HG03432 (cell line): ENCODE results near the gene HOMER2.
"Not testable (repeated sequence)": the region's sequence is repeated elsewhere in the genome, so short reads cannot be mapped to it uniquely, and the experiment has no call there.

ENCODE experiments used
- ATAC-seq: cut with Tn5 transposase; IDR thresholded peaks from one replicate; pipeline ENCODE4 v1.9.1; 2021; ENCODE audit warnings: mild to moderate bottlenecking, moderate library complexity; ENCODE audit not compliant: unreplicated experiment

HOMER2 gene

DNA sequence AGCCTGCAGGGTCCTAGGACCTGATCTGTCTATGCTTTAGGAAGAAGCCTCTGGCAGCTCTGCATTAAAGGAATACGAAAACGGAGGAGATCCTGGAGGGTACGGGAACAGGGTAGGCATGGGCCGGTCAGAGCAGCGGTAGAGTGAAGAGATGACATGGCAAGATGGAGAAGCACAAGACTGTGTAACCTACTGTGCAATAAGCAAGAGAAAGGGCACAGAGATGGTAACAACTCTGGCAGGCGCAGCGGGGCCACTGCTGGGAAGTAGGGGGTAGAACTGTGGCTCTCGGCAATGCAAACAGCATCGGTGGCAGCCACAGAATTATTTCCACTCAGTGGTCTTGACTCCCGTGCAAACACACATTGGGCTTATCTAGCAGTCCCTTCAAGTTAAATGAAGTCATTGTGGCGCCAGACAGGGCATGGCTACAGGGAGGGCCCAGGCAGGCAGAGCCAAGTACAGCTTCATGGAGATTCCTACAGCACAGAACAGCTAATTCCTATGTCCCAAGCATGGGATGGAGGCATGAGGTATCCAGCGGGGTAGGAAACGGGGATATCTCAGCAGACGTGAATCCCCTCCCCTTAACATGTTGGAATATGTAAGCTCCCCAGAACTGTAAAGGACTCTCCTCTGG, 114.3 kb downstream of the HOMER2 start:
- no peak for ATAC-seq

DNA sequence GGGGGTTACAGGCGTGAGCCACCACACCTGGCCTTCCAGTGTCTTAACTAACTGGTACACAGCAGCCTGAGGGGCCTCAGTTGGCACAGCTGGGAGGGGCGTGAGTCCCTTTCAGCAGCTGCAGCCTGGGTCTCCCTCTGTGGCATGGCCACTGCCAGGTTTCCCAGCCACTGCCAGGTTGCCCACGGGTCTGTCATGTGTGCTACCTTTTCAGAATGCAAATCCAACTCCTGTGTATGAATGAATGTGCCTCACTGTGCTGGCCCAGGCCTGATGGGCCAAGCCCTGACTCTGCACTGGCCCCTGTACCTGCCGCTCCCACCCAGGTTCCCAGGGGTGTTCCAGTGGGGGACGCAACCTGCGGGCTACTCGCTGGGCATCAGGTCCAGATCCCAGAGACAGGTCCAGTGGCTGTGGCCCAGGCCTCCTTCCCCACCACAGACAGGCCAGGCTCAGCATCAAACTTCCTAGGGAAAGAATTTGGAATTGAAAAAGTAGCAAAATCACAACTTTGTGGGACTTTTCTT, 117.1 kb downstream of the HOMER2 start:
- no peak for ATAC-seq

GRCh38 chr15:82833362-82833682, 119.2 kb downstream of the HOMER2 start:
- no peak for ATAC-seq

DNA sequence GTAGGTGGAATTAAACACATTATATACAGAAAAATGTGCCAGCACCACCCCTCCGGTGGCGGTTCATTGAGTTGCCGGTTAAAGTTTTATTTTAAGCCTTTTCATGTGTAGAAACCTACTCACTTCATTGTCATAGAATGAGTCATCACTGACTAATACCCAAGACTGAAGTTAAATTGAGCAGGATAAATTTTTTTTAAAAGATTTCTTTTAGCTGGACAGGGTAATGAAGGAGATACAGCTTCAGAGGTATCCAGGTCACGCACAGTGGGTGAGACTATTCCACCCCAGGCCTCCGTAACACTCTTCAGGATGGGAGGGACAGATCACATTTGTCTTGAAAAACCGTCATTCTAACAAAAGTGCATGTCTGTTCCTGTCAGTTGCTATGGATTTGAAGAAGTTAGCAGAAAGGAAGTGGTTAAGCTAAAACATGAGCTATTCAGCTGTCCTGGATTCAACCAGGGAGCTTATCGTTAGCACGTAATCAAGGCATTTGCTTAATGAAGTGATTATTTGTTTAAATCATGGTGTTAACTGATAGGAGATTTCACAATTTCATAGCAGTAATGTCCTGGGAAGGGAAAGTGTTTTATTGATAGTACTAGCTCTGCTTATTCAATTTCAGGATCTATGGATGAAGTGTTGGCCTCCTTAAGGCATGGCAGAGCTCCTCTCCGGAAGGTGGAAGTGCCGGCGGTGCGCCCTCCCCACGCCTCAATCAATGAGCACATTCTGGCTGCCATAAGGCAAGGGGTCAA, 119.7 kb downstream of the HOMER2 start:
- ATAC-seq, result peak; percentile 90

- ATAC-seq, result no peak
Measured at GRCh38 chr15:82831894-82832600, 120.5 kb downstream of the HOMER2 start.

- ATAC-seq, result no peak
Measured at GRCh38 chr15:82830427-82831173, 121.9 kb downstream of the HOMER2 start.

GRCh38 chr15:82829234-82829633, 123.3 kb downstream of the HOMER2 start:
- no peak for ATAC-seq

- ATAC-seq, result no peak
Measured at GRCh38 chr15:82828075-82828474, 124.4 kb downstream of the HOMER2 start.

DNA sequence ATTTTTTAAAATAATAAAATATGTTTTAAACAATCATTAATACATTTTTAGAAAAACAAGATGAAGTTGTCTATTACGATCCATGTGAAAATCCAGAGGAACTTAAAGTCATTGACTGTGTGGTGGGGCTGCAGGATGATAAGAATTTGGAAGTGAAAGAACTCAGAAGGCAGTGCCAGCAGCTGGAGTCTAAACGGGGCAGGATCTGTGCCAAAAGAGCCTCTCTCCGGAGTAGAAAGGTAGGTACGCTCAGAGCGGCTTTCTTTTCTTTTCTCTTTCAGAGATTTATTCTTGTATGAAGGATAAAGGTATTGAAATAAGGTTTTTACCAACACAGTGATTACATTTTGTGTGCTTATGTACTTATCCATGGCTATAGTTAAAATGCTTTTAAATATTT, 129.5 kb downstream of the HOMER2 start:
- no peak for ATAC-seq

DNA sequence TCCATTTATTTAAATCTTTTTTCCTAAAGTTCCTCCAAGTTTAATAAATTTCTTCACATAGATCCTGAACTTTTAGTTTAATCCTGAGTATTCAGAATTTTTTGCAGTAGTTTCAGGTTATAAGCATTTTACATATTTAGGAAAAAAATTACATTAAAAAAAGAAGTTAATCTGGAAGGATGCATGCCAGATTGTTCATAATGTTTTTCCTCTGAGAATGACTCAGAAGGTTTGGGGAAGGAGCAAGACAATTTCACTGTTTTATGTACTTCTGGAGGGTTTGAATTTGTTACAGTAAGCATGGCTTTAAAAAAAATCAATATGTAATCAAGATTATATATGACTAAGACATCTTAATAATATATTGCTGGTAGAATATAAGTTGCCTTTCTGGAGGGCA, 130.7 kb downstream of the HOMER2 start:
- not testable (repeated sequence) for ATAC-seq

DNA sequence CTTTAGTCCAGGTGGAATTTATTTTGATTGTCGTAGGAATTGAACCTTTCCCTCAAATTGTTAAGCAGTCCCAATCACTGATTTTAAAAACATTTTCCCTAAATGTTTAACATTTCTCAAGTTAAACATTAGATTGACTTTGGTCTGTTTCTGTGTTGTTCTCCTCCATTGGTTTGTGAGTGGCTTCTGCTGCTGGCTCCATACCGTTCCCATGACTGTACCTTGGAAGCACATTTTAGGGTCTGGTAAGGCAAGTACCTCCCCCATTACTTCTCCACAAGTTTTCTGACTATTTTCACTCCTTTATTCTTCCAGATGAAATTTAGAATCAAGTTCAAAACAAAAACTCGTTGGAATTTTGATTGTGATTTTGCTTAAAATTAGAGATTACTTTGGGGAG, 131.1 kb downstream of the HOMER2 start:
- ATAC-seq, result not testable (repeated sequence)

GRCh38 chr15:82820128-82820527, 132.4 kb downstream of the HOMER2 start:
- no peak for ATAC-seq

DNA sequence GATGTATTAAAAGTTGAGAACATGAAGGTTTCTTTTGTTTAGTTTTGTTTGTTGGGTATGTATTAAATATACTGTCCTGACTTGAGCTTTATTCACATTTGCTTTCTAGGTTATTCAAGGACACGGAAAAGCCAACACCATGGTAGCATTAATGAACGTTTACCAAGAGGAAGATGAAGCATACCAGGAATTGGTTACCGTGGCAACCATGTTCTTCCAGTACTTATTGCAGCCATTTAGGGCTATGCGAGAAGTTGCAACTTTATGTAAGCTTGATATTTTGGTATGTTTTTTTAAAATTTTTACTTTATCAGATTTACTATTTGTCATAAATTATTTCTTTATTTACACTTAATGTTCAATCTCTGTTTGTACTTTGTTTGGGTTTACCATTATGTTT, 139.5 kb downstream of the HOMER2 start:
- ATAC-seq, result no peak

- ATAC-seq, result no peak
Measured at GRCh38 chr15:82810890-82811426, 141.6 kb downstream of the HOMER2 start.

DNA sequence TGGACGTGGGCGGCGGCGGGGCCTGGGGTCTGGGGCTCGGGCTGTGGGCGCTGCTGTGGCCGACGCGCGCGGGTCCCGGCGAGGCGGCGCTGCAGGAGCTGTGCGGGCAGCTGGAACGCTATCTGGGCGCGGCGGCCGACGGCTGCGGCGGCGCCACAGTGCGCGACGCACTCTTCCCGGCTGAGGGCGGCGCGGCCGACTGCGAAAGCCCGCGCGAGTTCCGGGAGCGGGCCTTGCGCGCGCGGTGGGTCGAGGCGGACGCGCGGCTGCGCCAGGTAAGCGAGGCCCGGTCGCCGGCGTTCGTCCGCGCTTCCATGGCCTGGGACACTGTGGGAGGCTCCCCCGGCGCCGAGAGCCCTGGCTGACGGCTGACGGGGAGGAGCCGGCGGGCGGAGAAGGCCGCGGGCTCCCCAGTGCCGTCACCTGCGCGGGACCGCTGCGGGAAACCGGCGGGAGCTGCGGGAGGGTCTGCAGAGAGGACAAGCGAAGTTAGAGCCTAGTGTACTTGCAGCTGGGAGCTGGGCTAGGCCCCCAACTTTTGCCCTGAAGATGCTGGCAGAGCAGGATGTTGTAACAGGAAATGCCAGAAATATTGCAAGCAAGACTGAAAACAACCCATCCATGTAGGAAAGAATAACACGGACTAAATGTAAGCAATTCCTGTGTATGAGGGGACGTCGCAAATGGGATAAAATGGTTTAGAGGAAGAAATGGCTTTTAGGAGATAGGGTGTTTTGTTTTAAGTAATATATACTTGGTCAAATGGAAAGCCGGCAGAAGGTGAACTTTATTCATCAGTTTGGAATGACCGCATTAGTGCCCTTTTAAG, 142.2 kb downstream of the HOMER2 start:
- ATAC-seq, result peak; percentile 13

- ATAC-seq, result peak; percentile 83
Measured at GRCh38 chr15:82809308-82810060, 143.0 kb downstream of the HOMER2 start, which contains the start of gene WHAMM. Gene WHAMM (plus strand): TSS chr15:82809628. CDS start chr15:82809727, 99 bp downstream.

DNA sequence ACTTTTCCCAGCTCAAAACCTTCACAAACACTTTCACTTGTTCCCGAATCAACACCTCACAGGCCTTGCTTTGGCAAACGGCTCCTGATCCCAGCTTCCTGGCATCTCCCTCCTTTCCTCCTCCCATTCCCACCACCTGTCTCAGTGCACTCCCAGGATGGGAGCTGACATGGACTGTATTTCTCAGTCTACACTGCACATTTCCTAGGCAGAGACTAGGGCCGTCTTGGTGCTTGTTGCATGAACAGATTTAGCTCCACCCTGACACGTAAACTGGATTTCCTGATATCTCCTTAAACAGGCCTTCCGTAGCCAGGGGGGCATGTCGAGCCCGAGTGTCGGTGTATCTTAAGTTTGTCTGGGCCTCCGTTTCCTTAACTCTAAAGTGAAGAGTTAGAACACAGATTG, 143.9 kb downstream of the HOMER2 start:
- no peak for ATAC-seq

GRCh38 chr15:82807920-82808633, 144.4 kb downstream of the HOMER2 start:
- no peak for ATAC-seq
